Esophagus (tissue), 2 donors: Measurements from ENCODE around the gene TRPC4. TPM values are rescaled to one million over a fixed set of nuclear protein-coding genes. Genes with fewer than 3 reads are reported as not detected.

ENCODE experiments used
- H3K27ac ChIP-seq, 2 donors: one replicate each; pipeline ENCODE4 v1.5.1; 2013; ENCODE audit warnings: low read depth in 2 of 2, mild to moderate bottlenecking in 2 of 2, inconsistent platforms in 1 of 2, low read length in 1 of 2, moderate library complexity in 1 of 2
- H3K27me3 ChIP-seq, 2 donors: one replicate each; pipeline ENCODE4 v1.6.1; 2013; ENCODE audit warnings: low read length in 2 of 2, control low read depth in 1 of 2, mild to moderate bottlenecking in 1 of 2; ENCODE audit not compliant: insufficient read depth in 2 of 2, control insufficient read depth in 1 of 2
- H3K36me3 ChIP-seq, 2 donors: one replicate each; pipeline ENCODE4 v1.6.1; 2013; ENCODE audit warnings: low read length in 1 of 2; ENCODE audit not compliant: control insufficient read depth in 2 of 2, insufficient read depth in 2 of 2
- H3K4me1 ChIP-seq, 2 donors: one replicate each; pipeline ENCODE4 v1.6.1; 2013; ENCODE audit warnings: low read length in 1 of 2; ENCODE audit not compliant: control insufficient read depth in 2 of 2, insufficient read depth in 2 of 2
- H3K4me3 ChIP-seq, 2 donors: one replicate each; pipeline ENCODE4 v1.5.1; 2013; ENCODE audit warnings: low read length in 2 of 2, mild to moderate bottlenecking in 2 of 2, low read depth in 1 of 2, moderate library complexity in 1 of 2
- H3K9me3 ChIP-seq, 2 donors: one replicate each; pipeline ENCODE4 v1.6.1; 2013; ENCODE audit warnings: mild to moderate bottlenecking in 2 of 2, low read depth in 1 of 2, low read length in 1 of 2, moderate library complexity in 1 of 2; ENCODE audit not compliant: control insufficient read depth in 2 of 2, insufficient read depth in 1 of 2
- WGBS, 2 donors: extraction: QIAGEN DNeasy Blood & Tissue Kit; methylation state at CpG; one replicate each; pipeline ENCODE4 v1.1.7; 2013; 5-methylcytosine and 5-hydroxymethylcytosine counted together
- polyA plus RNA-seq, 2 donors: library from polyadenylated mRNA; stranded (reverse); fragments of 200-250 nt; gene quantifications; one replicate each; pipeline ENCODE4 v1.2.3, GENCODE V29; 2013
- donor health status: healthy with polysubstance abuse.
- donor health status: Bipolar disorder and iron deficiency.

Gene TRPC4
- polyA plus RNA-seq, 2 donors, result 0.04 to 0.06 TPM

GRCh38 chr13:37791699-37792098 is 77.9 kb downstream of the TRPC4 start:
- Histone ChIP-seq H3K36me3 (no peaks in the 10 kb centered on the region), H3K4me3 (no peak overlapping the region), H3K27ac (no peak overlapping the region), H3K4me1 (no peaks in the 10 kb centered on the region), H3K27me3 (no peaks in the 10 kb centered on the region), H3K9me3 (no peaks in the 10 kb centered on the region)
- WGBS, 2 donors, result 77 to 82% methylated on average over 2 of the region's 2 CpGs

- H3K36me3 ChIP-seq, result no peaks in the 10 kb centered on the region
- no peaks in the 10 kb centered on the region for H3K4me1 ChIP-seq
- H3K4me3 ChIP-seq, result no peak overlapping the region
- 65 to 66% methylated on average over 1 of the region's 1 CpG for WGBS, 2 donors
- H3K9me3 ChIP-seq, result no peaks in the 10 kb centered on the region
- no peaks in the 10 kb centered on the region for H3K27me3 ChIP-seq
- H3K27ac ChIP-seq, result no peak overlapping the region
These were observed 81.2 kb downstream of the TRPC4 start for GRCh38 chr13:37788346-37788745.

- Histone ChIP-seq H3K4me3 (no peak overlapping the region), H3K36me3 (no peaks in the 10 kb centered on the region)
These were observed 91.9 kb downstream of the TRPC4 start for GRCh38 chr13:37777676-37778075.

GRCh38 chr13:37775871-37776270 is 93.7 kb downstream of the TRPC4 start:
- H3K4me3 ChIP-seq, result no peak overlapping the region
- 69 to 72% methylated on average over 1 of the region's 1 CpG for WGBS, 2 donors
- H3K36me3 ChIP-seq, result no peaks in the 10 kb centered on the region
- no peaks in the 10 kb centered on the region for H3K9me3 ChIP-seq
- H3K4me1 ChIP-seq, result no peaks in the 10 kb centered on the region
- H3K27me3 ChIP-seq, result no peaks in the 10 kb centered on the region
- H3K27ac ChIP-seq, result no peak overlapping the region

More at GRCh38 chr13:37777676-37778075, 91.9 kb downstream of the TRPC4 start:
- Histone ChIP-seq H3K27me3 (no peaks in the 10 kb centered on the region), H3K4me1 (no peaks in the 10 kb centered on the region), H3K9me3 (no peaks in the 10 kb centered on the region), H3K27ac (no peak overlapping the region)

GRCh38 chr13:37772644-37773043 is 96.9 kb downstream of the TRPC4 start:
- Histone ChIP-seq H3K27me3 (no peaks in the 10 kb centered on the region), H3K27ac (no peak overlapping the region), H3K36me3 (no peaks in the 10 kb centered on the region), H3K4me1 (no peaks in the 10 kb centered on the region), H3K9me3 (no peaks in the 10 kb centered on the region), H3K4me3 (no peak overlapping the region)
- WGBS, 2 donors, result 81 to 82% methylated on average over 7 of the region's 7 CpGs

- Histone ChIP-seq H3K9me3 (no peaks in the 10 kb centered on the region), H3K27me3 (no peaks in the 10 kb centered on the region), H3K4me1 (no peaks in the 10 kb centered on the region), H3K27ac (no peak overlapping the region), H3K4me3 (no peak overlapping the region), H3K36me3 (no peaks in the 10 kb centered on the region)
- WGBS, 2 donors, result 86 to 94% methylated on average over 2 of the region's 2 CpGs
These were observed 100.0 kb downstream of the TRPC4 start for GRCh38 chr13:37769545-37769944.

GRCh38 chr13:37769078-37769477 is 100.5 kb downstream of the TRPC4 start:
- Histone ChIP-seq H3K4me1 (no peaks in the 10 kb centered on the region), H3K4me3 (no peak overlapping the region), H3K9me3 (no peaks in the 10 kb centered on the region), H3K27ac (no peak overlapping the region), H3K27me3 (no peaks in the 10 kb centered on the region), H3K36me3 (no peaks in the 10 kb centered on the region)
- WGBS, 2 donors, result 60 to 61% methylated on average over 2 of the region's 2 CpGs

- no peaks in the 10 kb centered on the region for H3K9me3 ChIP-seq
- H3K4me1 ChIP-seq, result no peaks in the 10 kb centered on the region
- no peak overlapping the region for H3K4me3 ChIP-seq
- no peaks in the 10 kb centered on the region for H3K36me3 ChIP-seq
- no peak overlapping the region for H3K27ac ChIP-seq
- H3K27me3 ChIP-seq, result no peaks in the 10 kb centered on the region
- 82 to 86% methylated on average over 3 of the region's 3 CpGs for WGBS, 2 donors
These were observed 103.1 kb downstream of the TRPC4 start for GRCh38 chr13:37766502-37766901.

GRCh38 chr13:37755349-37755748 is 114.2 kb downstream of the TRPC4 start:
- Histone ChIP-seq H3K9me3 (no peaks in the 10 kb centered on the region), H3K4me1 (no peaks in the 10 kb centered on the region), H3K4me3 (no peak overlapping the region), H3K27ac (no peak overlapping the region), H3K36me3 (no peaks in the 10 kb centered on the region), H3K27me3 (no peaks in the 10 kb centered on the region)
- 67 to 86% methylated on average over 3 of the region's 3 CpGs for WGBS, 2 donors

GRCh38 chr13:37753776-37754175 is 115.8 kb downstream of the TRPC4 start:
- no peaks in the 10 kb centered on the region for H3K27me3 ChIP-seq
- H3K36me3 ChIP-seq, result no peaks in the 10 kb centered on the region
- no peaks in the 10 kb centered on the region for H3K4me1 ChIP-seq
- H3K9me3 ChIP-seq, result no peaks in the 10 kb centered on the region
- 70 to 78% methylated on average over 6 of the region's 6 CpGs for WGBS, 2 donors
- H3K27ac ChIP-seq, result no peak overlapping the region
- H3K4me3 ChIP-seq, result no peak overlapping the region
